ENCODE results near the gene MYOD1.

- TF ChIP-seq POLR2A (IDR thresholded peaks at IDR 0.05) (no peak), CTCF (IDR thresholded peaks at IDR 0.05) (no peak)
These were observed 5.8 kb downstream of the MYOD1 start for GRCh38 chr11:17725174-17725573.
